Esophagus muscularis mucosa (tissue), 4 donors: ENCODE results near the gene IL1RN. TPM values are rescaled to one million over a fixed set of nuclear protein-coding genes. Genes with fewer than 3 reads are reported as not detected.

Experiments
- DNase-seq: peaks from one replicate; pipeline ENCODE4 v3.0.0-alpha.2; 2017; ENCODE audit errors: extremely low spot score
- H3K27ac ChIP-seq, 4 donors: fragments of 200-600 bp; sonication (generic); replicated peaks in 1 of 4; 1 replicate in 3 of 4; 2 replicates in 1 of 4; pipeline ENCODE4 v1.5.1; 2016 to 2019; ENCODE audit warnings: mild to moderate bottlenecking in 1 of 4
- H3K27me3 ChIP-seq, 4 donors: fragments of 200-600 bp; sonication (generic); one replicate each; pipeline versions ENCODE4 v1.5.1 to v1.6.0; 2016 to 2019
- H3K36me3 ChIP-seq, 4 donors: fragments of 200-600 bp; sonication (generic); one replicate each; pipeline ENCODE4 v1.5.1; 2016 to 2019
- H3K4me1 ChIP-seq, 4 donors: fragments of 200-600 bp; sonication (generic); one replicate each; pipeline ENCODE4 v1.5.1; 2016 to 2019
- H3K4me3 ChIP-seq, 4 donors: fragments of 200-600 bp; sonication (generic); 1 replicate in 2 of 4; 2 replicates in 2 of 4; pipeline ENCODE4 v1.5.1; 2016 to 2019; ENCODE audit warnings: mild to moderate bottlenecking in 4 of 4, moderate library complexity in 1 of 4
- H3K9me3 ChIP-seq, 4 donors: fragments of 200-600 bp; sonication (generic); 1 replicate in 3 of 4; 2 replicates in 1 of 4; pipeline ENCODE4 v1.5.1; 2016 to 2019
- EP300 ChIP-seq: sonication (generic); formaldehyde crosslinking; IDR thresholded peaks from one replicate; pipeline ENCODE4 v1.6.1; 2017; ENCODE audit warnings: antibody characterized with exemption
- POLR2A ChIP-seq: fragments of 450-650 bp; IDR thresholded peaks from one replicate; pipeline ENCODE4 v1.6.1; 2017; ENCODE audit warnings: antibody characterized with exemption, moderate library complexity, mild to moderate bottlenecking, low read depth
- POLR2AphosphoS5 ChIP-seq, 2 donors: sonication (generic); formaldehyde crosslinking; IDR thresholded peaks; one replicate each; pipeline ENCODE4 v1.6.1; 2017; ENCODE audit warnings: antibody characterized with exemption in 2 of 2
- WGBS: methylation state at CpG from one replicate; pipeline ENCODE4 v1.1.5; 2018; 5-methylcytosine and 5-hydroxymethylcytosine counted together
- intact Hi-C: fragments of 100-400 bp; cut with DNase I; formaldehyde crosslinking; loops from one replicate; pipeline ENCODE4 v1.15.1; 2023
- total RNA-seq, 4 donors: library from RNA; depleted of rRNA; stranded (reverse); fragments of >200 nt; gene quantifications; one replicate each; pipeline versions ENCODE4 v1.1.0 to v1.2.1, GENCODE V29; 2016
- TF ChIP-seq, protein P1 (sequence below), 3 experiments: fragments of 200-600 bp in 2 of 3; fragments of 450-650 bp in 1 of 3; sonication (generic) in 2 of 3; IDR thresholded peaks; one replicate each; pipeline ENCODE4 v1.5.1; 2017 to 2019; ENCODE audit warnings: antibody characterized with exemption in 3 of 3, mild to moderate bottlenecking in 2 of 3, moderate library complexity in 1 of 3

Gene IL1RN
- total RNA-seq, 4 donors from 2014 or later = 0.40 to 4.1 (median 0.83) TPM; not detected in 1

- Histone ChIP-seq H3K9me3 (no peaks in the 10 kb centered on the region), H3K4me1 (peaks cover 0 to 6% (median 2%) of the 10 kb centered on the region in 4 donors), H3K27me3 (no peaks in the 10 kb centered on the region), H3K36me3 (no peaks in the 10 kb centered on the region), H3K27ac (no peak overlapping the region), H3K4me3 (no peak overlapping the region)
- no peak for TF ChIP-seq EP300
- TF ChIP-seq, protein P1, sequence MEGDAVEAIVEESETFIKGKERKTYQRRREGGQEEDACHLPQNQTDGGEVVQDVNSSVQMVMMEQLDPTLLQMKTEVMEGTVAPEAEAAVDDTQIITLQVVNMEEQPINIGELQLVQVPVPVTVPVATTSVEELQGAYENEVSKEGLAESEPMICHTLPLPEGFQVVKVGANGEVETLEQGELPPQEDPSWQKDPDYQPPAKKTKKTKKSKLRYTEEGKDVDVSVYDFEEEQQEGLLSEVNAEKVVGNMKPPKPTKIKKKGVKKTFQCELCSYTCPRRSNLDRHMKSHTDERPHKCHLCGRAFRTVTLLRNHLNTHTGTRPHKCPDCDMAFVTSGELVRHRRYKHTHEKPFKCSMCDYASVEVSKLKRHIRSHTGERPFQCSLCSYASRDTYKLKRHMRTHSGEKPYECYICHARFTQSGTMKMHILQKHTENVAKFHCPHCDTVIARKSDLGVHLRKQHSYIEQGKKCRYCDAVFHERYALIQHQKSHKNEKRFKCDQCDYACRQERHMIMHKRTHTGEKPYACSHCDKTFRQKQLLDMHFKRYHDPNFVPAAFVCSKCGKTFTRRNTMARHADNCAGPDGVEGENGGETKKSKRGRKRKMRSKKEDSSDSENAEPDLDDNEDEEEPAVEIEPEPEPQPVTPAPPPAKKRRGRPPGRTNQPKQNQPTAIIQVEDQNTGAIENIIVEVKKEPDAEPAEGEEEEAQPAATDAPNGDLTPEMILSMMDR (IDR thresholded peaks at IDR 0.05) = no peak
- TF ChIP-seq POLR2AphosphoS5 (IDR thresholded peaks at IDR 0.05) = no peak
- TF ChIP-seq POLR2A = no peak
- intact Hi-C loops = loop anchor here (5.0 kb wide), 1 partner anchor 238 kb away; no protein-coding TSS in a partner anchor
- DNase-seq = no peak
These were observed 7.3 kb downstream of the IL1RN start for GRCh38 chr2:113134717-113135116.

- intact Hi-C loops = loop anchor here (5.0 kb wide), 1 partner anchor 237 kb away; no protein-coding TSS in a partner anchor
- peaks cover 0 to 6% (median 2%) of the 10 kb centered on the region in 4 donors for H3K4me1 ChIP-seq
- H3K9me3 ChIP-seq = no peaks in the 10 kb centered on the region
- DNase-seq = no peak
- H3K36me3 ChIP-seq = no peaks in the 10 kb centered on the region
- H3K4me3 ChIP-seq = no peak overlapping the region
- 73% methylated on average over 1 of the region's 1 CpG for WGBS
- TF ChIP-seq POLR2A (no peak), POLR2AphosphoS5 (IDR thresholded peaks at IDR 0.05) (no peak), EP300 (no peak)
- TF ChIP-seq, protein P1 (IDR thresholded peaks at IDR 0.05) = no peak
- no peaks in the 10 kb centered on the region for H3K27me3 ChIP-seq
- no peak overlapping the region for H3K27ac ChIP-seq
These were observed 7.9 kb downstream of the IL1RN start for GRCh38 chr2:113135317-113135716.

- no peak for DNase-seq
- Histone ChIP-seq H3K27me3 (no peaks in the 10 kb centered on the region), H3K27ac (no peak overlapping the region), H3K4me3 (no peak overlapping the region), H3K9me3 (no peaks in the 10 kb centered on the region), H3K36me3 (no peaks in the 10 kb centered on the region), H3K4me1 (peaks cover 0 to 6% (median 2%) of the 10 kb centered on the region in 4 donors)
- TF ChIP-seq, protein P1 (IDR thresholded peaks at IDR 0.05) = peak; percentile 39 to 52 (median 46)
- TF ChIP-seq EP300 = no peak
- intact Hi-C loops = loop anchor here (5.0 kb wide), 1 partner anchor 235 kb away; no protein-coding TSS in a partner anchor
- WGBS = 51% methylated on average over 8 of the region's 8 CpGs
These were observed 9.7 kb downstream of the IL1RN start for GRCh38 chr2:113136828-113137775.

DNA sequence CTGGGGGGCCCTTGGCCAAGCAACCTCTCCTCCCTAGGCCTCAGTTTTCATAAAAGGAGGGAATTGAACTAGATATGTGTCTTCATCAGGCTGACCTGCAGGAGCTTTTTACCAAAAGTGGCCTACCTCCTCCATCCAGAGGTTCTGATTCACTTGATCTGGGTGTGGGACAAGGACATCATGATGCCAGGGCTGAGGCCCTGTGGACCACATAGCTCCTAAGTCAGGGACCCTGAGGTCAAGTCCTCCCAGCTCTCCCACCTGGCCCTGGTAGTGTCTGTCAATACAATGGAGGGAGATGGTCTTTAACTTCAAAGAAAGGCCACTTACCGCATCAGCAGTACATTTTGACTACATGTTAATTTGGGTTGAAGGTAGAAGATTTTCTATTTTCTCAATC is 10.4 kb downstream of the IL1RN start:
- no peaks in the 10 kb centered on the region for H3K27me3 ChIP-seq
- TF ChIP-seq EP300 (no peak), POLR2AphosphoS5 (IDR thresholded peaks at IDR 0.05) (no peak), POLR2A (no peak)
- TF ChIP-seq, protein P1 (IDR thresholded peaks at IDR 0.05) = no peak
- H3K27ac ChIP-seq = no peak overlapping the region
- H3K4me1 ChIP-seq = peaks cover 0 to 6% (median 2%) of the 10 kb centered on the region in 4 donors
- H3K9me3 ChIP-seq = no peaks in the 10 kb centered on the region
- DNase-seq = no peak
- 100% methylated on average over 1 of the region's 1 CpG for WGBS
- H3K4me3 ChIP-seq = no peak overlapping the region
- H3K36me3 ChIP-seq = no peaks in the 10 kb centered on the region
- intact Hi-C loops = loop anchor here (5.0 kb wide), 1 partner anchor 234 kb away; no protein-coding TSS in a partner anchor
